Lower leg skin (tissue), 4 donors: Measurements from ENCODE around the gene HPS6. TPM values are rescaled to one million over a fixed set of nuclear protein-coding genes. Genes with fewer than 3 reads are reported as not detected.
A peak's percentile ranks its signal among the peaks of the same experiment; 100 is the strongest.

Experiments
- DNase-seq, 2 donors: peaks; one replicate each; pipeline ENCODE4 v3.0.0-alpha.2; 2019; ENCODE audit warnings: low spot score in 2 of 2
- H3K4me3 ChIP-seq: fragments of 200-600 bp; sonication (generic); 2 replicates; pipeline ENCODE4 v1.5.1; 2017; ENCODE audit warnings: mild to moderate bottlenecking, low read depth; ENCODE audit not compliant: poor library complexity, severe bottlenecking
- CTCF ChIP-seq, 3 donors: fragments of 450-650 bp; IDR thresholded peaks; one replicate each; pipeline ENCODE4 v1.5.1; 2016; ENCODE audit warnings: antibody characterized with exemption in 3 of 3, mild to moderate bottlenecking in 3 of 3, moderate library complexity in 2 of 3
- POLR2A ChIP-seq, 2 donors: fragments of 450-650 bp; IDR thresholded peaks; one replicate each; pipeline ENCODE4 v1.6.1; 2016 to 2017; ENCODE audit warnings: antibody characterized with exemption in 2 of 2, mild to moderate bottlenecking in 1 of 2, moderate library complexity in 1 of 2
- WGBS, 2 donors: methylation state at CpG; one replicate each; pipeline ENCODE4 v1.1.5; 2018; 5-methylcytosine and 5-hydroxymethylcytosine counted together
- intact Hi-C: fragments of 100-400 bp; cut with DNase I; formaldehyde crosslinking; loops from one replicate; pipeline ENCODE4 v1.15.0; 2023; ENCODE audit warnings: low total_unique reads
- total RNA-seq, 4 donors: library from RNA; depleted of rRNA; stranded (reverse); fragments of >200 nt; gene quantifications; one replicate each; pipeline ENCODE4 v1.1.0, GENCODE V29; 2016

The HPS6 gene
- 10 to 100 TPM; 31.2 to 39.2 (median 35.4) TPM for total RNA-seq

GRCh38 chr10:102064868-102065560, at the start of gene HPS6:
Gene HPS6 (plus strand): TSS chr10:102065349. CDS start chr10:102065475, 126 bp downstream.
- DNase-seq = peak; percentile 89 to 98
- WGBS, 2 donors = 0 to 2% methylated on average over 13 to 56 of the region's 61 CpGs
- TF ChIP-seq CTCF (IDR thresholded peaks at IDR 0.05) (no peak), POLR2A (IDR thresholded peaks at IDR 0.05) (no peak)
- H3K4me3 ChIP-seq = peak within 1 kb of the TSS; percentile 69
- intact Hi-C loops = no loop called here

GRCh38 chr10:102016416-102016815, 48.7 kb upstream of the HPS6 start:
- intact Hi-C loops = no loop called here
- no peak overlapping the region for H3K4me3 ChIP-seq
- no peak for DNase-seq
- TF ChIP-seq CTCF (IDR thresholded peaks at IDR 0.05) = no peak
- no peak for TF ChIP-seq POLR2A (IDR thresholded peaks at IDR 0.05)

- TF ChIP-seq POLR2A (IDR thresholded peaks at IDR 0.05) = no peak
- TF ChIP-seq CTCF (IDR thresholded peaks at IDR 0.05) = no peak
- no peak overlapping the region for H3K4me3 ChIP-seq
- intact Hi-C loops = no loop called here
- 79 to 87% methylated on average over 2 of the region's 2 CpGs for WGBS, 2 donors
- no peak for DNase-seq
These were observed 47.9 kb upstream of the HPS6 start for GRCh38 chr10:102017295-102017694.

- DNase-seq = no peak
- TF ChIP-seq POLR2A (IDR thresholded peaks at IDR 0.05) (no peak), CTCF (IDR thresholded peaks at IDR 0.05) (no peak)
- H3K4me3 ChIP-seq = no peak overlapping the region
- intact Hi-C loops = no loop called here
- WGBS, 2 donors = 93 to 100% methylated on average over 2 of the region's 2 CpGs
These were observed 44.2 kb upstream of the HPS6 start for GRCh38 chr10:102020938-102021337.

- H3K4me3 ChIP-seq = no peak overlapping the region
- 76 to 79% methylated on average over 3 of the region's 3 CpGs for WGBS, 2 donors
- intact Hi-C loops = no loop called here
- TF ChIP-seq CTCF (IDR thresholded peaks at IDR 0.05) = no peak
- TF ChIP-seq POLR2A (IDR thresholded peaks at IDR 0.05) = no peak
- DNase-seq = no peak
These were observed 40.4 kb upstream of the HPS6 start for GRCh38 chr10:102024799-102025198.

- WGBS, 2 donors = 93 to 95% methylated on average over 2 of the region's 2 CpGs
- no peak overlapping the region for H3K4me3 ChIP-seq
- no peak for TF ChIP-seq POLR2A (IDR thresholded peaks at IDR 0.05)
- TF ChIP-seq CTCF (IDR thresholded peaks at IDR 0.05) = no peak
- no peak for DNase-seq
- intact Hi-C loops = no loop called here
These were observed 37.9 kb upstream of the HPS6 start for GRCh38 chr10:102027261-102027660.
